Neutrophil (primary cell): ENCODE results near the gene ANKRD34C.

Experiments
- H3K27ac ChIP-seq: fragments of 200-600 bp; sonication (generic); 2 replicates; pipeline ENCODE4 v1.5.1; 2016; ENCODE audit warnings: mild to moderate bottlenecking, moderate library complexity
- H3K27me3 ChIP-seq: fragments of 200-600 bp; sonication (generic); 2 replicates; pipeline ENCODE4 v1.6.0; 2016; ENCODE audit warnings: mild to moderate bottlenecking
- H3K36me3 ChIP-seq: fragments of 200-600 bp; sonication (generic); 2 replicates; pipeline ENCODE4 v1.5.1; 2017
- H3K4me1 ChIP-seq, 2 experiments: fragments of 200-600 bp in 1 of 2; sonication (generic) in 1 of 2; 1 replicate in 1 of 2; 2 replicates in 1 of 2; pipeline versions ENCODE4 v1.5.1 to v1.6.1; 2013 to 2016; ENCODE audit warnings: low read depth in 1 of 2, low read length in 1 of 2, mild to moderate bottlenecking in 1 of 2, moderate library complexity in 1 of 2; ENCODE audit not compliant: control insufficient read depth in 1 of 2, insufficient read depth in 1 of 2
- H3K4me3 ChIP-seq, 2 experiments: fragments of 200-600 bp in 1 of 2; sonication (generic) in 1 of 2; 1 replicate in 1 of 2; 2 replicates in 1 of 2; pipeline ENCODE4 v1.5.1; 2013 to 2016; ENCODE audit warnings: low read depth in 1 of 2, low read length in 1 of 2, mild to moderate bottlenecking in 1 of 2, moderate library complexity in 1 of 2
- H3K9me3 ChIP-seq: fragments of 200-600 bp; sonication (generic); 2 replicates; pipeline ENCODE4 v1.5.1; 2016
- CTCF ChIP-seq: fragments of 200-600 bp; sonication (generic); IDR thresholded peaks from 2 replicates; pipeline ENCODE4 v1.5.1; 2016; ENCODE audit warnings: antibody characterized with exemption

ANKRD34C gene

GRCh38 chr15:79283252-79284048, 928 bp downstream of the ANKRD34C start:
- Histone ChIP-seq H3K27me3 (peaks cover 99% of the 10 kb centered on the region), H3K4me3 (no peak overlapping the region), H3K27ac (no peak overlapping the region), H3K36me3 (no peaks in the 10 kb centered on the region), H3K9me3 (no peaks in the 10 kb centered on the region), H3K4me1 (no peaks in the 10 kb centered on the region)
- no peak for TF ChIP-seq CTCF

DNA sequence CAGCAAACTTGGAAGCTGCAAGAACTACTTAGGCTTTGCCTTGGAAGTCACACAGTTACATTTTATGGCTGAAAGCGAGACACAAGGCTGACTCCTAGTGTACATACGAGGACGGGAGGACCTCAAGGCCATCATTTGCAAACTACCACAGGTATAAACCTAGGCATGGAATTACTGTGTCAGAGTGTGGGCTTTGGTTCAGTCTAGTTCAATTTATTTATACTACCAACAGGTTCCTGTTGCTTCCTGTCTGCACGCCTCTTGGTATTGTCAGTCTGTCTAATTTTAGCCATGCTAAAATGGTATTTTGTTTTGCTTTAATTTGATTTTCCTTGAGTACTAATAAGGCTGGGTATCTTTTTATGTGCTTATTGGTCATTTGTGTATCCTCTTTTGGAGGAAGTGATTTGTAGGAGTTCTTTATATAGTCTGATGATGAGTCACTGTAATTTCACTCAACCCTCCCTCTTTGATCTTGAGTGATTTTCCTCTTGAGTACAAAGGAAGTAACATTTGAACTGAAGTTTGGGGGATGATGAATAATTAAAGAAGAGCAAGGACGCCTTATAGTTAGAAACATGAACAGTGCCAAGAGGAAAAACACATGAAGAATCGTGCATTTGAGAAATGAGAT, 8.2 kb downstream of the ANKRD34C start:
- Histone ChIP-seq H3K4me3 (no peak overlapping the region), H3K4me1 (no peaks in the 10 kb centered on the region), H3K27me3 (peaks cover 77% of the 10 kb centered on the region), H3K27ac (no peak overlapping the region), H3K9me3 (no peaks in the 10 kb centered on the region), H3K36me3 (no peaks in the 10 kb centered on the region)
- no peak for TF ChIP-seq CTCF

GRCh38 chr15:79292011-79292410, 9.5 kb downstream of the ANKRD34C start:
- no peak for TF ChIP-seq CTCF
- Histone ChIP-seq H3K9me3 (no peaks in the 10 kb centered on the region), H3K4me3 (no peak overlapping the region), H3K27me3 (peaks cover 75% of the 10 kb centered on the region), H3K27ac (no peak overlapping the region), H3K36me3 (no peaks in the 10 kb centered on the region), H3K4me1 (no peaks in the 10 kb centered on the region)

GRCh38 chr15:79294075-79294474, 11.6 kb downstream of the ANKRD34C start:
- Histone ChIP-seq H3K27ac (no peak overlapping the region), H3K36me3 (no peaks in the 10 kb centered on the region), H3K4me1 (no peaks in the 10 kb centered on the region), H3K4me3 (no peak overlapping the region), H3K9me3 (no peaks in the 10 kb centered on the region), H3K27me3 (peaks cover 83% of the 10 kb centered on the region)
- TF ChIP-seq CTCF, result no peak

- Histone ChIP-seq H3K27me3 (peaks cover 92% of the 10 kb centered on the region), H3K4me3 (no peak overlapping the region), H3K4me1 (no peaks in the 10 kb centered on the region), H3K27ac (no peak overlapping the region), H3K36me3 (no peaks in the 10 kb centered on the region), H3K9me3 (no peaks in the 10 kb centered on the region)
- TF ChIP-seq CTCF, result no peak
These were observed 14.1 kb downstream of the ANKRD34C start for GRCh38 chr15:79296583-79296982.
